SU-DHL-6 (cell line): ENCODE measurements around the gene ACAP1.

Experiments used
- EZH2phosphoT487 ChIP-seq: fragments of 200-600 bp; sonication (generic), shearing (Covaris generic); conservative IDR thresholded peaks from 2 replicates; pipeline ENCODE4 v1.6.1; 2018; ENCODE audit warnings: mild to moderate bottlenecking, antibody characterized with exemption, low read length, moderate library complexity, mixed read lengths
- TF ChIP-seq, protein P1 (sequence below): fragments of 200-600 bp; sonication (generic); IDR thresholded peaks from one replicate; pipeline ENCODE4 v1.5.1; 2017; ENCODE audit warnings: antibody characterized with exemption, mild to moderate bottlenecking, low read length, moderate library complexity; ENCODE audit not compliant: insufficient read depth, poor library complexity, severe bottlenecking

DNA sequence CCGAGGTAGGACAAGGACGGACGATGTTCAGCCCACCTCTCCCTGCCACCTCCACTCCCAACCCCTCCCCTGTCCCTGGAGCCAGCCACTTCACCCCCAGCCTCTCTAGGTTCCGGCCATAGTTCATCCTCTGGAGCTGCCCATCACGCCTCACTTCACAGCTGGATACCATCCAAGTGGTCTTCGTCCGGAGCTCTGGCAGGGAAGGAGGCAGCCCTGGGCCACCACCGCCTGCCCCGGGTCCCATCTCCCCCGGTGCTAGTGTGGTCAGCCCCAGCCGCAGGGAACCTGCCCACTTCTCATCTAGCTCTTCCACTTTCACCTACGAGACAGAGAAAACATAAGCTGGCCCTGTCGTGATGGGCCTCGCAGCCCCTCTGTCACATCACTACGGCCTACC is 14.9 kb upstream of the ACAP1 start:
- TF ChIP-seq, protein P1, sequence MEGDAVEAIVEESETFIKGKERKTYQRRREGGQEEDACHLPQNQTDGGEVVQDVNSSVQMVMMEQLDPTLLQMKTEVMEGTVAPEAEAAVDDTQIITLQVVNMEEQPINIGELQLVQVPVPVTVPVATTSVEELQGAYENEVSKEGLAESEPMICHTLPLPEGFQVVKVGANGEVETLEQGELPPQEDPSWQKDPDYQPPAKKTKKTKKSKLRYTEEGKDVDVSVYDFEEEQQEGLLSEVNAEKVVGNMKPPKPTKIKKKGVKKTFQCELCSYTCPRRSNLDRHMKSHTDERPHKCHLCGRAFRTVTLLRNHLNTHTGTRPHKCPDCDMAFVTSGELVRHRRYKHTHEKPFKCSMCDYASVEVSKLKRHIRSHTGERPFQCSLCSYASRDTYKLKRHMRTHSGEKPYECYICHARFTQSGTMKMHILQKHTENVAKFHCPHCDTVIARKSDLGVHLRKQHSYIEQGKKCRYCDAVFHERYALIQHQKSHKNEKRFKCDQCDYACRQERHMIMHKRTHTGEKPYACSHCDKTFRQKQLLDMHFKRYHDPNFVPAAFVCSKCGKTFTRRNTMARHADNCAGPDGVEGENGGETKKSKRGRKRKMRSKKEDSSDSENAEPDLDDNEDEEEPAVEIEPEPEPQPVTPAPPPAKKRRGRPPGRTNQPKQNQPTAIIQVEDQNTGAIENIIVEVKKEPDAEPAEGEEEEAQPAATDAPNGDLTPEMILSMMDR: no peak
- TF ChIP-seq EZH2phosphoT487: no peak
